ENCODE data around the gene PHACTR1. TPM values are rescaled to one million over a fixed set of nuclear protein-coding genes. Genes with fewer than 3 reads are reported as not detected.

Gene PHACTR1
- polyA plus RNA-seq, 3 donors: 6.1 to 26.9 (median 7.6) TPM

DNA sequence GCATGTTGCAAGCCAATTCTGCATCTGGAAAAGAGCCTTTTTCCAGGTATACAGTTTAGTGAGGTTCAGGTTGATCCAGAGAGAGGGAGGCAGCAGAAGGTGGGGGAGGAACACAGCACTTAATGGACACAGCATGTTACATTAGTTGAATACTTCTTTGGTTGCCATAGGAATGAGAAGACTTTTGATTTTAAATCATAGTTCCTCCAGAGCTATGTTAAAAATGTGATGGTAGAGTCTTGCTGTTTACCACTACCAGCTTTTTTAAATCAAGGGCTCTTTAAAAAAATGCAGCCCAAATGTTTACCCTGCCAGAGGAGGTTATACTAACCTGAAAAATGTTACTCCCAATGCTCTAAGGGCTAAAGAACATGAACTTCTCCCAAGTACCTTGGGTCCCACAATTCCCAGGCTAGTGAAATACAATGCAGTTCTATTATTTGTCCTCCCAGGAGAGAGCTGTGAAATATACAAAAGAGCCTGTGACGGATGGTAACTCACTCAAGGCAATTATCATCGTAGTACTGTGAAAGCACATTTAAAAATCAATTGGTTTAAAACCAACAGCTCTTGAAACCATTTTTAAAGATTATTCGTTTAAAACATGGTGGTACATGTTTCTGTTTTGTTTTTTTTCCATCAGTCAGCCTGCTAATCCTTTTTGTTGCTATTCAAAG, 6.9 kb upstream of the PHACTR1 start:
- no peak overlapping the region for H3K27ac Mint-ChIP-seq
- Histone ChIP-seq H3K27me3 (ENCODE audit: control insufficient read depth in 2 of 2, insufficient read depth in 2 of 2, low read length in 2 of 2) (peaks cover 0 to 4% of the 10 kb centered on the region in 2 donors), H3K27ac (ENCODE audit: low read depth in 1 of 2, low read length in 2 of 2) (no peak overlapping the region), H4K20me1 (ENCODE audit: insufficient read depth, low read length) (no peaks in the 10 kb centered on the region), H3K4me1 (ENCODE audit: control insufficient read depth in 1 of 2, insufficient read depth in 2 of 2, low read length in 2 of 2) (no peaks in the 10 kb centered on the region), H3K9me3 (replicated peaks in 1 of 2; ENCODE audit: control insufficient read depth in 1 of 2, insufficient read depth in 1 of 2, low read length in 2 of 2) (no peaks in the 10 kb centered on the region), H3K36me3 (replicated peaks in 1 of 2; ENCODE audit: control insufficient read depth in 1 of 2, insufficient read depth in 2 of 2, low read length in 2 of 2) (no peaks in the 10 kb centered on the region), H3K4me3 (replicated peaks in 1 of 3; ENCODE audit: low read depth in 2 of 3, low read length in 3 of 3) (no peak overlapping the region), H2AFZ (ENCODE audit: insufficient read depth, low read depth, low read length, poor library complexity, severe bottlenecking) (no peak overlapping the region), H3K79me2 (ENCODE audit: insufficient read depth, low read length) (no peaks in the 10 kb centered on the region), H3K4me2 (replicated peaks; ENCODE audit: extremely low read depth, low read length, poor library complexity, severe bottlenecking) (no peak overlapping the region), H3K9ac (ENCODE audit: insufficient read depth, low read length, poor library complexity, severe bottlenecking) (no peak overlapping the region)
- DNase-seq: no peak
- H3K27me3 Mint-ChIP-seq (ENCODE audit: low read depth in 3 of 3): peaks cover 7 to 9% (median 8%) of the 10 kb centered on the region in 3 donors
- peaks cover 0 to 2% (median 1%) of the 10 kb centered on the region in 7 donors for H3K9me3 Mint-ChIP-seq
- H3K4me3 Mint-ChIP-seq: no peak overlapping the region
- TF ChIP-seq, protein P1, sequence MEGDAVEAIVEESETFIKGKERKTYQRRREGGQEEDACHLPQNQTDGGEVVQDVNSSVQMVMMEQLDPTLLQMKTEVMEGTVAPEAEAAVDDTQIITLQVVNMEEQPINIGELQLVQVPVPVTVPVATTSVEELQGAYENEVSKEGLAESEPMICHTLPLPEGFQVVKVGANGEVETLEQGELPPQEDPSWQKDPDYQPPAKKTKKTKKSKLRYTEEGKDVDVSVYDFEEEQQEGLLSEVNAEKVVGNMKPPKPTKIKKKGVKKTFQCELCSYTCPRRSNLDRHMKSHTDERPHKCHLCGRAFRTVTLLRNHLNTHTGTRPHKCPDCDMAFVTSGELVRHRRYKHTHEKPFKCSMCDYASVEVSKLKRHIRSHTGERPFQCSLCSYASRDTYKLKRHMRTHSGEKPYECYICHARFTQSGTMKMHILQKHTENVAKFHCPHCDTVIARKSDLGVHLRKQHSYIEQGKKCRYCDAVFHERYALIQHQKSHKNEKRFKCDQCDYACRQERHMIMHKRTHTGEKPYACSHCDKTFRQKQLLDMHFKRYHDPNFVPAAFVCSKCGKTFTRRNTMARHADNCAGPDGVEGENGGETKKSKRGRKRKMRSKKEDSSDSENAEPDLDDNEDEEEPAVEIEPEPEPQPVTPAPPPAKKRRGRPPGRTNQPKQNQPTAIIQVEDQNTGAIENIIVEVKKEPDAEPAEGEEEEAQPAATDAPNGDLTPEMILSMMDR (IDR thresholded peaks at IDR 0.05): no peak
- intact Hi-C loops (cut with micrococcal nuclease): no loop called here
- no peaks in the 10 kb centered on the region for H3K36me3 Mint-ChIP-seq
- WGBS (ENCODE audit: insufficient coverage): 100% methylated on average over 1 of the region's 3 CpGs
- no peaks in the 10 kb centered on the region for H3K4me1 Mint-ChIP-seq

DNA sequence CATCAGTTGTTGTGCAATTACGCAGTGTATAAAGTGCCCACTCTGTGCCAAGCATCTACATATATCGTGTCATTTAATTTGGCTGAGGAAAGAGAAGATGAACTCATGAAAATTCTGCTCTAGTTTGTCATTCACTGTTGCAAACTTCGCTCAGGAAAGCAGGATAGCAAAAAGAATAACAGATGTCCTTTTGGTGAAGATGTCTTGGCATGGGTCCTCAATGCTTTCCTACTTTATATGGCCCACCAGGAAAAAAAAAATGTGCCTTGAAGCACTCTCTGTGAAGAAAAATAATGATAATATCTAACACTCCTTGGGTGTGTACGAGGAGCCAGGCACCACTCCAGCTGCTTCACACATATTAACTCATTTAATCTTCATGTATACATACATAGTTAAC, 5.6 kb upstream of the PHACTR1 start:
- Histone ChIP-seq H3K4me3 (replicated peaks in 1 of 3; ENCODE audit: low read depth in 2 of 3, low read length in 3 of 3) (no peak overlapping the region), H3K4me1 (ENCODE audit: control insufficient read depth in 1 of 2, insufficient read depth in 2 of 2, low read length in 2 of 2) (no peaks in the 10 kb centered on the region), H2AFZ (ENCODE audit: insufficient read depth, low read depth, low read length, poor library complexity, severe bottlenecking) (no peak overlapping the region), H3K36me3 (replicated peaks in 1 of 2; ENCODE audit: control insufficient read depth in 1 of 2, insufficient read depth in 2 of 2, low read length in 2 of 2) (no peaks in the 10 kb centered on the region), H3K9ac (ENCODE audit: insufficient read depth, low read length, poor library complexity, severe bottlenecking) (no peak overlapping the region), H3K79me2 (ENCODE audit: insufficient read depth, low read length) (no peaks in the 10 kb centered on the region), H3K27ac (ENCODE audit: low read depth in 1 of 2, low read length in 2 of 2) (no peak overlapping the region), H3K4me2 (replicated peaks; ENCODE audit: extremely low read depth, low read length, poor library complexity, severe bottlenecking) (no peak overlapping the region), H3K9me3 (replicated peaks in 1 of 2; ENCODE audit: control insufficient read depth in 1 of 2, insufficient read depth in 1 of 2, low read length in 2 of 2) (no peaks in the 10 kb centered on the region), H3K27me3 (ENCODE audit: control insufficient read depth in 2 of 2, insufficient read depth in 2 of 2, low read length in 2 of 2) (peaks cover 0 to 4% of the 10 kb centered on the region in 2 donors), H4K20me1 (ENCODE audit: insufficient read depth, low read length) (no peaks in the 10 kb centered on the region)
- 92% methylated on average over 2 of the region's 4 CpGs for WGBS (ENCODE audit: insufficient coverage)
- no peak overlapping the region for H3K4me3 Mint-ChIP-seq
- no peak for DNase-seq
- H3K27ac Mint-ChIP-seq: no peak overlapping the region
- TF ChIP-seq, protein P1 (IDR thresholded peaks at IDR 0.05): no peak
- H3K36me3 Mint-ChIP-seq: no peaks in the 10 kb centered on the region
- peaks cover 5 to 10% (median 9%) of the 10 kb centered on the region in 3 donors for H3K27me3 Mint-ChIP-seq (ENCODE audit: low read depth in 3 of 3)
- intact Hi-C loops (cut with micrococcal nuclease): no loop called here
- no peaks in the 10 kb centered on the region for H3K4me1 Mint-ChIP-seq
- H3K9me3 Mint-ChIP-seq: peaks cover 0 to 2% (median 0%) of the 10 kb centered on the region in 7 donors

Data from CD14-positive monocyte (primary cell).